Endothelial cell of umbilical vein (primary cell): Measurements from ENCODE around the gene GYPC. TPM values are rescaled to one million over a fixed set of nuclear protein-coding genes. Genes with fewer than 3 reads are reported as not detected.

Experiments used
- BruUV-seq: library from RNA; stranded (reverse); fragments of 400-500 nt; replicated peaks from 2 replicates; lab custom pipeline; 2021; lab: Mats Ljungman, UMichigan
- CTCF ChIA-PET: fragments of 300-600, 350-600 bp; sonication (Branson Sonifier 250); formaldehyde crosslinking; loops from one replicate; lab custom pipeline; 2021; ENCODE audit warnings: antibody characterized with exemption, inconsistent platforms; lab: Charles Lee
- POLR2A ChIA-PET: fragments of 300-600, 350-600 bp; sonication (Branson Sonifier 250); formaldehyde crosslinking; loops from one replicate; lab custom pipeline; 2021; ENCODE audit warnings: antibody characterized with exemption, inconsistent platforms; lab: Charles Lee
- DNase-seq: peaks from one replicate; pipeline ENCODE4 v3.0.0-alpha.2; 2011; ENCODE audit warnings: low read depth, low spot score
- FAIRE-seq: peaks from 2 replicates; lab custom pipeline; 2011; peaks lifted over from hg19 to GRCh38; lab: Jason Lieb, UNC
- H2AFZ ChIP-seq: 2 replicates; pipeline ENCODE4 v1.6.0; 2012; ENCODE audit warnings: low read depth, low read length, control low read depth, inconsistent platforms
- H3K27ac ChIP-seq: 2 replicates; pipeline ENCODE4 v1.5.1; 2011; ENCODE audit warnings: low read depth, mild to moderate bottlenecking, control low read depth, low read length, moderate library complexity; ENCODE audit not compliant: insufficient read depth
- H3K27me3 ChIP-seq, 2 experiments: 2 replicates each; pipeline versions ENCODE4 v1.6.0 to v1.6.1; 2011; ENCODE audit warnings: low read length in 2 of 2, mixed read lengths in 1 of 2; ENCODE audit not compliant: control insufficient read depth in 2 of 2, insufficient read depth in 2 of 2
- H3K36me3 ChIP-seq, 2 experiments: 2 replicates in 1 of 2; 3 replicates in 1 of 2; pipeline ENCODE4 v1.5.1; 2011; ENCODE audit warnings: low read length in 2 of 2, mild to moderate bottlenecking in 1 of 2, moderate library complexity in 1 of 2; ENCODE audit not compliant: control insufficient read depth in 2 of 2, insufficient read depth in 2 of 2; ENCODE audit errors: extremely low read depth in 1 of 2
- H3K4me1 ChIP-seq: 3 replicates; pipeline ENCODE4 v1.5.1; 2011; ENCODE audit warnings: mild to moderate bottlenecking, low read length; ENCODE audit not compliant: control insufficient read depth, insufficient read depth; ENCODE audit errors: extremely low read depth
- H3K4me2 ChIP-seq: 2 replicates; pipeline ENCODE4 v1.6.1; 2011; ENCODE audit warnings: low read length, control low read depth, mixed read lengths; ENCODE audit not compliant: insufficient read depth
- H3K4me3 ChIP-seq, 3 experiments: fragments of 200-600 bp in 1 of 3; sonication (generic), shearing (Covaris generic) in 1 of 3; replicated peaks in 1 of 3; 2 replicates each; pipeline ENCODE4 v1.5.1; 2011 to 2016; ENCODE audit warnings: control low read depth in 3 of 3, low read length in 3 of 3, mild to moderate bottlenecking in 2 of 3, inconsistent platforms in 1 of 3, low read depth in 1 of 3, moderate library complexity in 1 of 3; ENCODE audit not compliant: insufficient read depth in 1 of 3
- H3K79me2 ChIP-seq: 2 replicates; pipeline ENCODE4 v1.6.0; 2012; ENCODE audit warnings: low read length, inconsistent platforms; ENCODE audit not compliant: control insufficient read depth, insufficient read depth
- H3K9ac ChIP-seq: replicated peaks from 2 replicates; pipeline ENCODE3; 2011; ENCODE audit warnings: low read length, control low read depth; ENCODE audit not compliant: insufficient read depth; ENCODE audit errors: extremely low read depth
- H3K9me1 ChIP-seq: replicated peaks from 3 replicates; pipeline ENCODE4 v1.6.0; 2011; ENCODE audit warnings: mild to moderate bottlenecking, low read length; ENCODE audit not compliant: control insufficient read depth, insufficient read depth; ENCODE audit errors: extremely low read depth
- H3K9me3 ChIP-seq: replicated peaks from 2 replicates; pipeline ENCODE4 v1.5.1; 2012; ENCODE audit warnings: low read length, inconsistent platforms; ENCODE audit not compliant: control insufficient read depth, insufficient read depth
- H4K20me1 ChIP-seq: replicated peaks from 2 replicates; pipeline ENCODE3; 2011; ENCODE audit warnings: mild to moderate bottlenecking, low read length; ENCODE audit not compliant: control insufficient read depth, insufficient read depth; ENCODE audit errors: extremely low read depth
- CTCF ChIP-seq, 2 donors: IDR thresholded peaks; 1 replicate in 1 of 2; 2 replicates in 1 of 2; pipeline ENCODE4 v1.5.1; 2011; ENCODE audit warnings: low read length in 2 of 2, mild to moderate bottlenecking in 2 of 2, moderate library complexity in 2 of 2, control low read depth in 1 of 2, inconsistent platforms in 1 of 2, low read depth in 1 of 2; ENCODE audit not compliant: insufficient read depth in 1 of 2; ENCODE audit errors: extremely low read depth in 1 of 2
- EZH2 ChIP-seq: IDR thresholded peaks from 2 replicates; pipeline ENCODE4 v1.6.1; 2012; ENCODE audit warnings: borderline replicate concordance, low read depth, mild to moderate bottlenecking, moderate library complexity, low read length, inconsistent platforms; ENCODE audit not compliant: severe bottlenecking
- FOS ChIP-seq: IDR thresholded peaks from 2 replicates; pipeline ENCODE4 v1.6.1; 2011; ENCODE audit warnings: mild to moderate bottlenecking, low read length, moderate library complexity, borderline replicate concordance; ENCODE audit not compliant: insufficient read depth
- GATA2 ChIP-seq: IDR thresholded peaks from 2 replicates; pipeline ENCODE4 v1.7.0; 2011; ENCODE audit warnings: low read depth, mild to moderate bottlenecking, moderate library complexity, mixed read lengths, low read length; ENCODE audit not compliant: insufficient read length, insufficient read depth
- JUN ChIP-seq: IDR thresholded peaks from 2 replicates; pipeline ENCODE4 v1.6.1; 2011; ENCODE audit warnings: borderline replicate concordance, low read depth; ENCODE audit not compliant: insufficient read length, insufficient read depth
- MAX ChIP-seq: IDR thresholded peaks from 2 replicates; pipeline ENCODE4 v1.6.1; 2011; ENCODE audit not compliant: insufficient read depth, insufficient read length
- MYC ChIP-seq: IDR thresholded peaks from one replicate; pipeline ENCODE4 v1.6.1; 2011; ENCODE audit warnings: mild to moderate bottlenecking, low read depth, low read length
- POLR2A ChIP-seq: IDR thresholded peaks from 2 replicates; pipeline ENCODE4 v1.6.1; 2012; ENCODE audit warnings: low read depth, mild to moderate bottlenecking, control low read depth, low read length
- POLR2AphosphoS5 ChIP-seq: IDR thresholded peaks from 2 replicates; pipeline ENCODE4 v1.6.1; 2012; ENCODE audit warnings: low read depth, mild to moderate bottlenecking, control low read depth, low read length, moderate library complexity; ENCODE audit not compliant: insufficient read depth
- dilution Hi-C: fragments of 300-500 bp; cut with MboI; formaldehyde crosslinking; loops from one replicate; pipeline ENCODE4 v1.15.0; 2019; ENCODE audit warnings: low sequenced_read_pairs; ENCODE audit not compliant: extremely low pct_ligation_motif_present
- intact Hi-C: fragments of 100-400 bp; cut with micrococcal nuclease; formaldehyde crosslinking; loops from one replicate; pipeline ENCODE4 v1.10.0; 2022
- polyA plus RNA-seq, 4 experiments: library from polyadenylated mRNA; depleted of rRNA in 3 of 4; stranded (reverse) in 3 of 4; unstranded in 1 of 4; fragments of >200 nt; gene quantifications; 2 replicates each; pipeline versions ENCODE4 v1.2.1 to v1.2.3, GENCODE V29; 2011 to 2012; ENCODE audit warnings: missing spikeins in 1 of 4
- total RNA-seq: library from RNA; stranded (reverse); gene quantifications from 2 replicates; pipeline ENCODE4 v1.2.3, GENCODE V29; 2021

The GYPC gene
- total and polyA plus RNA-seq, 2 donors (not counting 3 experiments of a cell fraction or from before 2014, with no cell fraction given): 3.5 to 13.3 TPM

DNA sequence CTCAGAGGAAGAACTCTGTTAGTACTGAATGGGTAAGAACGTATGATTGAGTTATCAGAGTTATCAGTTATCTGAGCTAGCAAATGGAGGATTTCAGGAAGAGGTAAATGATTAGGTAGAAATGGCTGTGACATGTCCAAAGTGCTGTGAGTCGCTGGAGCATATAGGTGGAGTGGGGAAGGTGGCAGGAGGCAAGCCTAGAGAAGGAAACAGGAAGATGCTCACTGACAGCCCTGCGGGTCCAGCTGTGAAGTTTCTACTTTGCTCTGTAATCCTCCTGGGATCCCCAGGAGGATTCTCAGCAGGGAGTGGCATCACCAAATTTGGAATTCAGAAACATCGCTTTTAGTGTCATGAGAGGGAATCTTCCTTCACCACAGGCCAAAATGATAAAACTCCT is 52.0 kb downstream of the GYPC start:
- DNase-seq (no peak), FAIRE-seq (no peak)
- Histone ChIP-seq H3K4me2 (no peak overlapping the region), H2AFZ (no peak overlapping the region), H3K79me2 (no peaks in the 10 kb centered on the region), H4K20me1 (no peaks in the 10 kb centered on the region), H3K27me3 (no peaks in the 10 kb centered on the region), H3K9me3 (no peaks in the 10 kb centered on the region), H3K27ac (no peak overlapping the region), H3K9me1 (no peaks in the 10 kb centered on the region), H3K4me3 (no peak overlapping the region), H3K9ac (no peak overlapping the region), H3K4me1 (no peaks in the 10 kb centered on the region), H3K36me3 (no peaks in the 10 kb centered on the region)
- no TSS peak for BruUV-seq
- dilution Hi-C loops (no loop called here), intact Hi-C loops (no loop called here)
- CTCF ChIA-PET: no interaction called here
- TF ChIP-seq EZH2 (no peak), POLR2AphosphoS5 (no peak), FOS (no peak), CTCF (IDR thresholded peaks at IDR 0.05; ENCODE audit: extremely low read depth in 1 of 2, insufficient read depth in 1 of 2, low read depth in 1 of 2, low read length in 2 of 2) (no peak), POLR2A (no peak), GATA2 (no peak), MAX (no peak), MYC (no peak), JUN (no peak)
- POLR2A ChIA-PET: no interaction called here
